ENCODE data around the gene PAFAH2.

DNA sequence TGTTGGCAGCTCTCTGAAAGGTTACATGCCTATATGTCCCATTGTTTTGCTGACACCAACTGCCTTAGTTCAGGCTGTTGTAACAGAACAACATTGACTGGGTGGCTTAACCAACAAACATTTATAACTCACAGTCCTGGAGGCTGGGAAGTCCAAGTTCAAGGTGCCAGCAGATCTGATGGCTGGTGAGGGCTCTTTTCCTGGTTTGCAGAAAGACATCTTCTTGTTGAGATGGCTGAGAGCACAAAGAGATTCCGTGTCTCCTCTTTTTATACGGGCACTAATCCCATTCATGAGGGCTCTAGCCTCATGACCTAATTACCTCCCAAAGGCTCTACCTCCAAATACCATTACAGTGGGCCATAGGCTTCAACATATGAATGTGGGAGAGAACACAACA is 81.4 kb downstream of the PAFAH2 start:
- TF ChIP-seq, protein P1, sequence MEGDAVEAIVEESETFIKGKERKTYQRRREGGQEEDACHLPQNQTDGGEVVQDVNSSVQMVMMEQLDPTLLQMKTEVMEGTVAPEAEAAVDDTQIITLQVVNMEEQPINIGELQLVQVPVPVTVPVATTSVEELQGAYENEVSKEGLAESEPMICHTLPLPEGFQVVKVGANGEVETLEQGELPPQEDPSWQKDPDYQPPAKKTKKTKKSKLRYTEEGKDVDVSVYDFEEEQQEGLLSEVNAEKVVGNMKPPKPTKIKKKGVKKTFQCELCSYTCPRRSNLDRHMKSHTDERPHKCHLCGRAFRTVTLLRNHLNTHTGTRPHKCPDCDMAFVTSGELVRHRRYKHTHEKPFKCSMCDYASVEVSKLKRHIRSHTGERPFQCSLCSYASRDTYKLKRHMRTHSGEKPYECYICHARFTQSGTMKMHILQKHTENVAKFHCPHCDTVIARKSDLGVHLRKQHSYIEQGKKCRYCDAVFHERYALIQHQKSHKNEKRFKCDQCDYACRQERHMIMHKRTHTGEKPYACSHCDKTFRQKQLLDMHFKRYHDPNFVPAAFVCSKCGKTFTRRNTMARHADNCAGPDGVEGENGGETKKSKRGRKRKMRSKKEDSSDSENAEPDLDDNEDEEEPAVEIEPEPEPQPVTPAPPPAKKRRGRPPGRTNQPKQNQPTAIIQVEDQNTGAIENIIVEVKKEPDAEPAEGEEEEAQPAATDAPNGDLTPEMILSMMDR (tag by site-specific recombination; IDR thresholded peaks at IDR 0.05), result no peak
- TF ChIP-seq, protein P2, sequence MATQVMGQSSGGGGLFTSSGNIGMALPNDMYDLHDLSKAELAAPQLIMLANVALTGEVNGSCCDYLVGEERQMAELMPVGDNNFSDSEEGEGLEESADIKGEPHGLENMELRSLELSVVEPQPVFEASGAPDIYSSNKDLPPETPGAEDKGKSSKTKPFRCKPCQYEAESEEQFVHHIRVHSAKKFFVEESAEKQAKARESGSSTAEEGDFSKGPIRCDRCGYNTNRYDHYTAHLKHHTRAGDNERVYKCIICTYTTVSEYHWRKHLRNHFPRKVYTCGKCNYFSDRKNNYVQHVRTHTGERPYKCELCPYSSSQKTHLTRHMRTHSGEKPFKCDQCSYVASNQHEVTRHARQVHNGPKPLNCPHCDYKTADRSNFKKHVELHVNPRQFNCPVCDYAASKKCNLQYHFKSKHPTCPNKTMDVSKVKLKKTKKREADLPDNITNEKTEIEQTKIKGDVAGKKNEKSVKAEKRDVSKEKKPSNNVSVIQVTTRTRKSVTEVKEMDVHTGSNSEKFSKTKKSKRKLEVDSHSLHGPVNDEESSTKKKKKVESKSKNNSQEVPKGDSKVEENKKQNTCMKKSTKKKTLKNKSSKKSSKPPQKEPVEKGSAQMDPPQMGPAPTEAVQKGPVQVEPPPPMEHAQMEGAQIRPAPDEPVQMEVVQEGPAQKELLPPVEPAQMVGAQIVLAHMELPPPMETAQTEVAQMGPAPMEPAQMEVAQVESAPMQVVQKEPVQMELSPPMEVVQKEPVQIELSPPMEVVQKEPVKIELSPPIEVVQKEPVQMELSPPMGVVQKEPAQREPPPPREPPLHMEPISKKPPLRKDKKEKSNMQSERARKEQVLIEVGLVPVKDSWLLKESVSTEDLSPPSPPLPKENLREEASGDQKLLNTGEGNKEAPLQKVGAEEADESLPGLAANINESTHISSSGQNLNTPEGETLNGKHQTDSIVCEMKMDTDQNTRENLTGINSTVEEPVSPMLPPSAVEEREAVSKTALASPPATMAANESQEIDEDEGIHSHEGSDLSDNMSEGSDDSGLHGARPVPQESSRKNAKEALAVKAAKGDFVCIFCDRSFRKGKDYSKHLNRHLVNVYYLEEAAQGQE (tag by site-specific recombination; IDR thresholded peaks at IDR 0.05), result no peak
- TF ChIP-seq, protein P3, sequence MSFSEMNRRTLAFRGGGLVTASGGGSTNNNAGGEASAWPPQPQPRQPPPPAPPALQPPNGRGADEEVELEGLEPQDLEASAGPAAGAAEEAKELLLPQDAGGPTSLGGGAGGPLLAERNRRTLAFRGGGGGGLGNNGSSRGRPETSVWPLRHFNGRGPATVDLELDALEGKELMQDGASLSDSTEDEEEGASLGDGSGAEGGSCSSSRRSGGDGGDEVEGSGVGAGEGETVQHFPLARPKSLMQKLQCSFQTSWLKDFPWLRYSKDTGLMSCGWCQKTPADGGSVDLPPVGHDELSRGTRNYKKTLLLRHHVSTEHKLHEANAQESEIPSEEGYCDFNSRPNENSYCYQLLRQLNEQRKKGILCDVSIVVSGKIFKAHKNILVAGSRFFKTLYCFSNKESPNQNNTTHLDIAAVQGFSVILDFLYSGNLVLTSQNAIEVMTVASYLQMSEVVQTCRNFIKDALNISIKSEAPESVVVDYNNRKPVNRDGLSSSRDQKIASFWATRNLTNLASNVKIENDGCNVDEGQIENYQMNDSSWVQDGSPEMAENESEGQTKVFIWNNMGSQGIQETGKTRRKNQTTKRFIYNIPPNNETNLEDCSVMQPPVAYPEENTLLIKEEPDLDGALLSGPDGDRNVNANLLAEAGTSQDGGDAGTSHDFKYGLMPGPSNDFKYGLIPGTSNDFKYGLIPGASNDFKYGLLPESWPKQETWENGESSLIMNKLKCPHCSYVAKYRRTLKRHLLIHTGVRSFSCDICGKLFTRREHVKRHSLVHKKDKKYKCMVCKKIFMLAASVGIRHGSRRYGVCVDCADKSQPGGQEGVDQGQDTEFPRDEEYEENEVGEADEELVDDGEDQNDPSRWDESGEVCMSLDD (tag by site-specific recombination; IDR thresholded peaks at IDR 0.05), result no peak
- TF ChIP-seq, protein P4, sequence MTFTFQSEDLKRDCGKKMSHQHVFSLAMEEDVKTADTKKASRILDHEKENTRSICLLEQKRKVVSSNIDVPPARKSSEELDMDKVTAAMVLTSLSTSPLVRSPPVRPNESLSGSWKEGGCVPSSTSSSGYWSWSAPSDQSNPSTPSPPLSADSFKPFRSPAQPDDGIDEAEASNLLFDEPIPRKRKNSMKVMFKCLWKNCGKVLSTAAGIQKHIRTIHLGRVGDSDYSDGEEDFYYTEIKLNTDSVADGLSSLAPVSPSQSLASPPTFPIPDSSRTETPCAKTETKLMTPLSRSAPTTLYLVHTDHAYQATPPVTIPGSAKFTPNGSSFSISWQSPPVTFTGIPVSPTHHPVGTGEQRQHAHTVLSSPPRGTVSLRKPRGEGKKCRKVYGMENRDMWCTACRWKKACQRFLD (tag by site-specific recombination; IDR thresholded peaks at IDR 0.05), result no peak
- no peak for TF ChIP-seq ZNF777 (tag by site-specific recombination; IDR thresholded peaks at IDR 0.05; ENCODE audit: borderline replicate concordance)
